Colon (tissue), 2 donors: ENCODE results near the gene OTUB2.
"Not testable (repeated sequence)": the region's sequence is repeated elsewhere in the genome, so short reads cannot be mapped to it uniquely, and the experiment has no call there.

Experiments
- FAIRE-seq: peaks from 2 replicates; lab custom pipeline; 2012; peaks lifted over from hg19 to GRCh38; lab: Jason Lieb, UNC
- donor health status: control.
- donor health status: control.

Gene OTUB2

GRCh38 chr14:94058128-94058673 is 32.1 kb downstream of the OTUB2 start:
- FAIRE-seq: no peak

- FAIRE-seq: no peak
These were observed 32.6 kb downstream of the OTUB2 start for GRCh38 chr14:94058674-94059138.

- no peak for FAIRE-seq
These were observed 33.9 kb downstream of the OTUB2 start for GRCh38 chr14:94059998-94060397.

- no peak for FAIRE-seq
These were observed 36.3 kb downstream of the OTUB2 start for GRCh38 chr14:94062344-94062940.

GRCh38 chr14:94066089-94066676 is 40.0 kb downstream of the OTUB2 start:
- no peak for FAIRE-seq

- not testable (repeated sequence) for FAIRE-seq
These were observed 45.9 kb downstream of the OTUB2 start for GRCh38 chr14:94072076-94072475.

GRCh38 chr14:94074534-94074933 is 48.4 kb downstream of the OTUB2 start:
- FAIRE-seq: no peak

GRCh38 chr14:94075008-94075407 is 48.9 kb downstream of the OTUB2 start:
- FAIRE-seq: no peak

- no peak for FAIRE-seq
These were observed 51.1 kb downstream of the OTUB2 start for GRCh38 chr14:94077111-94077821.

- FAIRE-seq: no peak
These were observed 51.7 kb downstream of the OTUB2 start for GRCh38 chr14:94077823-94078222.

- FAIRE-seq: no peak
These were observed 53.9 kb downstream of the OTUB2 start for GRCh38 chr14:94079891-94080620.

- FAIRE-seq: no peak
These were observed 54.7 kb downstream of the OTUB2 start, which contains the start of the genes DDX24 and IFI27L1 for GRCh38 chr14:94080621-94081385. Gene DDX24, minus strand, starts transcription at chr14:94081202. Its CDS starts 1,460 bp downstream, at chr14:94079742. Gene IFI27L1, plus strand, starts transcription at chr14:94081310. Its CDS starts 15,628 bp downstream, at chr14:94096938.

GRCh38 chr14:94081386-94081820 is 55.3 kb downstream of the OTUB2 start:
- no peak for FAIRE-seq

GRCh38 chr14:94087891-94088290 is 61.8 kb downstream of the OTUB2 start:
- no peak for FAIRE-seq

- FAIRE-seq: no peak
These were observed 62.4 kb downstream of the OTUB2 start for GRCh38 chr14:94088516-94088915.

GRCh38 chr14:94089479-94089878 is 63.3 kb downstream of the OTUB2 start:
- no peak for FAIRE-seq

- no peak for FAIRE-seq
These were observed 67.3 kb downstream of the OTUB2 start for GRCh38 chr14:94093418-94093817.

GRCh38 chr14:94097091-94097490 is 71.0 kb downstream of the OTUB2 start:
- FAIRE-seq: no peak
